Upper lobe of left lung (tissue), 4 donors: ENCODE results near the gene ZNF283.

Experiments used
- CTCF ChIP-seq, 6 experiments: fragments of 450-650 bp in 4 of 6; fragments of 200-600 bp in 2 of 6; sonication (generic) in 2 of 6; IDR thresholded peaks; one replicate each; pipeline ENCODE4 v1.5.1; 2016 to 2019; ENCODE audit warnings: antibody characterized with exemption in 6 of 6
- EP300 ChIP-seq, 4 donors: sonication (generic); formaldehyde crosslinking; IDR thresholded peaks; one replicate each; pipeline ENCODE4 v1.5.1; 2017; ENCODE audit warnings: antibody characterized with exemption in 4 of 4, control low read depth in 2 of 4
- POLR2A ChIP-seq, 4 donors: fragments of 450-650 bp; IDR thresholded peaks; one replicate each; pipeline ENCODE4 v1.5.1; 2016 to 2017; ENCODE audit warnings: antibody characterized with exemption in 4 of 4, mild to moderate bottlenecking in 2 of 4
- POLR2AphosphoS5 ChIP-seq, 2 donors: sonication (generic); formaldehyde crosslinking; IDR thresholded peaks; one replicate each; pipeline ENCODE4 v1.5.1; 2017; ENCODE audit warnings: antibody characterized with exemption in 2 of 2

GRCh38 chr19:43818500-43818899, 8.6 kb upstream of the ZNF283 start:
- TF ChIP-seq CTCF (IDR thresholded peaks at IDR 0.05), result no peak
- TF ChIP-seq POLR2AphosphoS5 (IDR thresholded peaks at IDR 0.05), result no peak
- no peak for TF ChIP-seq EP300 (IDR thresholded peaks at IDR 0.05)
- TF ChIP-seq POLR2A (IDR thresholded peaks at IDR 0.05), result no peak
